Liver (tissue), 9 donors: ENCODE data around the gene RGS12. TPM values are rescaled to one million over a fixed set of nuclear protein-coding genes. Genes with fewer than 3 reads are reported as not detected.
A peak's percentile ranks its signal among the peaks of the same experiment; 100 is the strongest.

Source experiments
- DNase-seq: peaks from one replicate; pipeline ENCODE4 v3.0.0-alpha.2; 2017; ENCODE audit warnings: low spot score
- H3K27ac ChIP-seq, 2 donors: one replicate each; pipeline ENCODE4 v1.7.0; 2013; ENCODE audit warnings: inconsistent platforms in 2 of 2, low read length in 2 of 2, control low read depth in 1 of 2, low read depth in 1 of 2, mild to moderate bottlenecking in 1 of 2
- H3K27me3 ChIP-seq, 4 donors: one replicate each; pipeline versions ENCODE4 v1.6.1 to v1.7.0; 2013; ENCODE audit warnings: low read length in 3 of 4, inconsistent platforms in 1 of 4, mild to moderate bottlenecking in 1 of 4, moderate library complexity in 1 of 4; ENCODE audit not compliant: control insufficient read depth in 4 of 4, insufficient read depth in 4 of 4
- H3K36me3 ChIP-seq, 4 donors: one replicate each; pipeline versions ENCODE4 v1.6.1 to v1.7.0; 2013; ENCODE audit warnings: low read length in 3 of 4, mild to moderate bottlenecking in 3 of 4, low read depth in 1 of 4, moderate library complexity in 1 of 4; ENCODE audit not compliant: control insufficient read depth in 4 of 4, insufficient read depth in 3 of 4
- H3K4me1 ChIP-seq, 4 donors: one replicate each; pipeline versions ENCODE4 v1.6.1 to v1.7.0; 2013; ENCODE audit warnings: low read length in 3 of 4, mild to moderate bottlenecking in 3 of 4, moderate library complexity in 1 of 4; ENCODE audit not compliant: control insufficient read depth in 4 of 4, insufficient read depth in 4 of 4
- H3K4me3 ChIP-seq, 3 donors: one replicate each; pipeline versions ENCODE4 v1.6.1 to v1.7.0; 2013; ENCODE audit warnings: low read length in 3 of 3, control low read depth in 1 of 3, low read depth in 1 of 3, mild to moderate bottlenecking in 1 of 3
- H3K9ac ChIP-seq, 2 donors: one replicate each; pipeline ENCODE4 v1.7.0; 2013; ENCODE audit warnings: low read length in 2 of 2, mild to moderate bottlenecking in 2 of 2, moderate library complexity in 2 of 2, control low read depth in 1 of 2, low read depth in 1 of 2
- H3K9me3 ChIP-seq, 4 donors: one replicate each; pipeline versions ENCODE4 v1.6.1 to v1.7.0; 2013; ENCODE audit warnings: low read length in 3 of 4; ENCODE audit not compliant: control insufficient read depth in 4 of 4
- FOXA1 ChIP-seq: IDR thresholded peaks from 2 replicates; pipeline ENCODE4 v1.6.1; 2016; ENCODE audit warnings: antibody characterized with exemption
- FOXA2 ChIP-seq: IDR thresholded peaks from 2 replicates; pipeline ENCODE4 v1.6.1; 2016; ENCODE audit warnings: antibody characterized with exemption
- GABPA ChIP-seq, 2 donors: IDR thresholded peaks in 1 of 2; conservative IDR thresholded peaks in 1 of 2; 2 replicates each; pipeline ENCODE4 v1.6.1; 2016; ENCODE audit warnings: antibody characterized with exemption in 2 of 2, mild to moderate bottlenecking in 1 of 2, moderate library complexity in 1 of 2
- HNF4G ChIP-seq: IDR thresholded peaks from 2 replicates; pipeline ENCODE4 v1.6.1; 2016; ENCODE audit warnings: antibody characterized with exemption
- JUND ChIP-seq, 2 donors: IDR thresholded peaks; 2 replicates each; pipeline ENCODE4 v1.6.1; 2016; ENCODE audit warnings: antibody characterized with exemption in 2 of 2
- RAD21 ChIP-seq, 2 donors: IDR thresholded peaks; 2 replicates each; pipeline ENCODE4 v1.6.1; 2016; ENCODE audit warnings: antibody characterized with exemption in 2 of 2, mild to moderate bottlenecking in 2 of 2
- RXRA ChIP-seq, 2 donors: IDR thresholded peaks; 2 replicates each; pipeline ENCODE4 v1.6.1; 2017 to 2018; ENCODE audit warnings: antibody characterized with exemption in 2 of 2, mild to moderate bottlenecking in 1 of 2
- SP1 ChIP-seq: IDR thresholded peaks from 2 replicates; pipeline ENCODE4 v1.6.1; 2018; ENCODE audit warnings: antibody characterized with exemption, mild to moderate bottlenecking
- TAF1 ChIP-seq: conservative IDR thresholded peaks from 2 replicates; pipeline ENCODE4 v1.6.1; 2016; ENCODE audit warnings: antibody characterized with exemption, mild to moderate bottlenecking
- YY1 ChIP-seq: IDR thresholded peaks from 2 replicates; pipeline ENCODE4 v1.6.1; 2016; ENCODE audit warnings: antibody characterized with exemption, mild to moderate bottlenecking
- WGBS: extraction: QIAGEN DNeasy Blood & Tissue Kit; methylation state at CpG from one replicate; pipeline ENCODE4 v1.1.7; 2013; 5-methylcytosine and 5-hydroxymethylcytosine counted together
- polyA plus RNA-seq, 2 donors: library from polyadenylated mRNA; stranded (reverse) in 1 of 2; unstranded in 1 of 2; fragments of 200-250 nt in 1 of 2; fragments of >200 nt in 1 of 2; fragmentation: Nextera tagmentation in 1 of 2; extraction: Ambion mirVana in 1 of 2; gene quantifications; one replicate each; pipeline versions ENCODE4 v1.2.1 to v1.2.3, GENCODE V29; 2013 to 2015
- total RNA-seq, 2 donors: library from RNA; depleted of rRNA; stranded (reverse); fragments of >200 nt; gene quantifications; one replicate each; pipeline ENCODE4 v1.2.3, GENCODE V29; 2014
- TF ChIP-seq, protein P1 (sequence below): IDR thresholded peaks from 2 replicates; pipeline ENCODE4 v1.6.1; 2016; ENCODE audit warnings: antibody characterized with exemption
- TF ChIP-seq, protein P2 (sequence below): IDR thresholded peaks from 2 replicates; pipeline ENCODE4 v1.6.1; 2016; ENCODE audit warnings: antibody characterized with exemption, mild to moderate bottlenecking
- TF ChIP-seq, protein P3 (sequence below): fragments of 150-350 bp; IDR thresholded peaks from 2 replicates; pipeline ENCODE4 v1.5.1; 2017; ENCODE audit warnings: improper control_type of control experiment, low read depth, low read length; ENCODE audit not compliant: missing input control
- TF ChIP-seq, protein P4 (sequence below): IDR thresholded peaks from 2 replicates; pipeline ENCODE4 v1.6.1; 2016; ENCODE audit warnings: antibody characterized with exemption
- donor health status: healthy.
- donor health status: healthy.
- donor health status: healthy.
- donor health status: healthy.
- donor health status: healthy.

The RGS12 gene
- total and polyA plus RNA-seq, 4 donors, result 6.4 to 23.2 (median 11.5) TPM

DNA sequence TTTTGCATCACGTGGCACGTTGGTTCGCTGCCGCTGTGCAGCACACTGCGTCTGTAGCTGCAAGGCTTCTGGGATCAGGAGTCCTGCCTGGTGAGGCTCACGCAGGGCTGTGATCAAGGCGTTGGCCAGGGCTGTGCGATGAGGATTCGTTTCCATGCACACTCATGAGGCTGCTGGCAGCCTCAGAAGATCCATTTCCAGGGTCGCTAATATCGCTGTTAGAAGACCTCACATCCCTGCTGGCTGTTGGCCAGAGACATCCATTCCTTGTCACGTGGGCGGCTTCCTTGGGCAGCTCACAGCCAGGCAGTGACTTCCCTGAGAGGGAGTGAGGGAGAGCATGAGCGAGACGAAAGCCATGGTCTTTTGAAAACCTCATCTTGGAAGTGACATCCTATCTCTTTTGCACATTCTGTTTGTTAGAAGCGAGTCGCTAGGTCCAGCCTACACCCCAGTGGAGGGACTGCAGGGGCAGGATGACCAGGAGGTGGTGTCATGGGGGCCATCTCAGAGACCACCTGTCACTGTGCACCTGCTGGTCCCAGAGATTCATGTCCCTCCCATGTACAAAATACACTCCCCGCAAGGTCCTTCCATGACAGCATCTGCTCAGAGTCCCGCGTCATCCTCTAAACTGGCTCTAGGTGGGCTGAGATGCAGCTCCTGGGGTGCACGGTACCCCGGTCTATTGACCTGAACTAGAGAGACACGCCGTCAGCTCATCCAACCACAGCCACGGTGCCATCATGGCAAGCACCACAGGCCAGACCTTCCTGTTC lies 12.2 kb downstream of the RGS12 start:
- no peak for DNase-seq
- Histone ChIP-seq H3K4me1 (peaks cover 0 to 5% (median 0%) of the 10 kb centered on the region in 4 donors), H3K27me3 (no peaks in the 10 kb centered on the region), H3K4me3 (no peak overlapping the region), H3K27ac (no peak overlapping the region), H3K36me3 (no peaks in the 10 kb centered on the region), H3K9ac (no peak overlapping the region), H3K9me3 (no peaks in the 10 kb centered on the region)
- no peak for TF ChIP-seq TAF1
- TF ChIP-seq, protein P1, sequence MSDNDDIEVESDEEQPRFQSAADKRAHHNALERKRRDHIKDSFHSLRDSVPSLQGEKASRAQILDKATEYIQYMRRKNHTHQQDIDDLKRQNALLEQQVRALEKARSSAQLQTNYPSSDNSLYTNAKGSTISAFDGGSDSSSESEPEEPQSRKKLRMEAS, result no peak
- 82% methylated on average over 25 of the region's 25 CpGs for WGBS

DNA sequence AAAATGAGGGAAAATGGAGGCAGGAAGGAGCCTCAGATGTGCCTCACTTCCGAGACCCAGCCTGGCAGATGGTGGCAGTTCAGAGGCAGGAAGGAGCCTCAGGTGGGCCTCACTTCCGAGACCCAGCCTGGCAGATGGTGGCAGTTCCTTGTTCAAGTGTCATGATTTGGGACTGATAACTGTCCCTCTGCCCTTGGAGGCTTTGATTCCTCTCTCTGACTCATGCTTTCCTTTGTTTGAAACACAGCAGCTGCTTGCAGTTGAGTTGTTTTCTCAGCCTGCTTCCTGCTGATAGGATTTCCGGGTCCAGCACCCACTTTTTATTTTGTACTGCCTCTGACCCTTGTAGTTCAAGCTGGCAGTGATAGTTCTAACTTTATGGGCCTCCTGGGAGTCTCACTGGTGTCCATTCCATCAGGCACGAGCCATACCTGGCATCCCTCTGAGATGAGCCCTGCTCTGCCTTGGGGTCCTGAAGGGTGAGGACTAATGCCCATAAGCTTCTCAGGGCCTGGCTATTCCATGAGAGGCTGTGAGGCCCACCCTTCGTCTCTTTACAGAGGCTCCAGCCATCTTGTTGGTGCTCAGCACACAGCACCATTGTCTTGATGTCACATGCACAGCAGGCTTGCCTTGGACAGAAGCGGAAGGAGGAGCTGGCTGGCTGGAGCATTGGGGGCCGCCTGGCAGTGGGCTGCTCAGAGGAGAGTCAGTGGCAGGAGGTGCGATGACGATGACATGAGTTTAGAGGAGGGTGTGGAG lies 13.0 kb downstream of the RGS12 start:
- Histone ChIP-seq H3K4me1 (peaks cover 0 to 5% (median 0%) of the 10 kb centered on the region in 4 donors), H3K27ac (no peak overlapping the region), H3K27me3 (no peaks in the 10 kb centered on the region), H3K9me3 (no peaks in the 10 kb centered on the region), H3K4me3 (no peak overlapping the region), H3K36me3 (no peaks in the 10 kb centered on the region), H3K9ac (no peak overlapping the region)
- 77% methylated on average over 9 of the region's 9 CpGs for WGBS
- no peak for DNase-seq
- TF ChIP-seq JUND (IDR thresholded peaks at IDR 0.05) (peak in 1 of 2 donors; percentile 67), SP1 (no peak)

DNA sequence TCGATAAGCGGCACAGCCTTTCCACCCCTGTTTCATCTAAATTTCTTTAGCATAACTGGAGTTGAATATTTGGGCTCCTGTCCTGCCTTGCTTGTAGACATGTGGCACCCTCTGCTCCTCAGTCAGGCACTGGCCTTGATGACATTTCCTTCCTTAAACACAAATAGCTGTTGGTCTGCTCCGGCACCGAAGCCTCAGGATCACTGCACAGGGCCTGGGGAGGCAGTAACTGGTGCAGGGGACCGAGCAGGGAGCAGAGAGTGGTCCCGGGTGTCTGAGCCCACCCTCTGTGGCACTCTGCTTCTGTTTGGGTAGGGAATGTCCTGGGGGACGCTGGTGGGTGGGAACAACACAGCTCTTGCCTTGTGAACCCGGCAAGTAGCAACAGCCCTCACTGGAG lies 13.6 kb downstream of the RGS12 start:
- H3K9me3 ChIP-seq, result no peaks in the 10 kb centered on the region
- DNase-seq, result no peak
- 75% methylated on average over 8 of the region's 8 CpGs for WGBS
- no peak overlapping the region for H3K4me3 ChIP-seq
- H3K9ac ChIP-seq, result no peak overlapping the region
- H3K4me1 ChIP-seq, result peaks cover 0 to 1% (median 0%) of the 10 kb centered on the region in 4 donors
- no peaks in the 10 kb centered on the region for H3K27me3 ChIP-seq
- TF ChIP-seq SP1, result no peak
- TF ChIP-seq RAD21 (IDR thresholded peaks at IDR 0.05), result no peak
- TF ChIP-seq, protein P2, sequence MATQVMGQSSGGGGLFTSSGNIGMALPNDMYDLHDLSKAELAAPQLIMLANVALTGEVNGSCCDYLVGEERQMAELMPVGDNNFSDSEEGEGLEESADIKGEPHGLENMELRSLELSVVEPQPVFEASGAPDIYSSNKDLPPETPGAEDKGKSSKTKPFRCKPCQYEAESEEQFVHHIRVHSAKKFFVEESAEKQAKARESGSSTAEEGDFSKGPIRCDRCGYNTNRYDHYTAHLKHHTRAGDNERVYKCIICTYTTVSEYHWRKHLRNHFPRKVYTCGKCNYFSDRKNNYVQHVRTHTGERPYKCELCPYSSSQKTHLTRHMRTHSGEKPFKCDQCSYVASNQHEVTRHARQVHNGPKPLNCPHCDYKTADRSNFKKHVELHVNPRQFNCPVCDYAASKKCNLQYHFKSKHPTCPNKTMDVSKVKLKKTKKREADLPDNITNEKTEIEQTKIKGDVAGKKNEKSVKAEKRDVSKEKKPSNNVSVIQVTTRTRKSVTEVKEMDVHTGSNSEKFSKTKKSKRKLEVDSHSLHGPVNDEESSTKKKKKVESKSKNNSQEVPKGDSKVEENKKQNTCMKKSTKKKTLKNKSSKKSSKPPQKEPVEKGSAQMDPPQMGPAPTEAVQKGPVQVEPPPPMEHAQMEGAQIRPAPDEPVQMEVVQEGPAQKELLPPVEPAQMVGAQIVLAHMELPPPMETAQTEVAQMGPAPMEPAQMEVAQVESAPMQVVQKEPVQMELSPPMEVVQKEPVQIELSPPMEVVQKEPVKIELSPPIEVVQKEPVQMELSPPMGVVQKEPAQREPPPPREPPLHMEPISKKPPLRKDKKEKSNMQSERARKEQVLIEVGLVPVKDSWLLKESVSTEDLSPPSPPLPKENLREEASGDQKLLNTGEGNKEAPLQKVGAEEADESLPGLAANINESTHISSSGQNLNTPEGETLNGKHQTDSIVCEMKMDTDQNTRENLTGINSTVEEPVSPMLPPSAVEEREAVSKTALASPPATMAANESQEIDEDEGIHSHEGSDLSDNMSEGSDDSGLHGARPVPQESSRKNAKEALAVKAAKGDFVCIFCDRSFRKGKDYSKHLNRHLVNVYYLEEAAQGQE, result no peak
- no peak for TF ChIP-seq FOXA2
- TF ChIP-seq TAF1, result no peak
- TF ChIP-seq, protein P3, sequence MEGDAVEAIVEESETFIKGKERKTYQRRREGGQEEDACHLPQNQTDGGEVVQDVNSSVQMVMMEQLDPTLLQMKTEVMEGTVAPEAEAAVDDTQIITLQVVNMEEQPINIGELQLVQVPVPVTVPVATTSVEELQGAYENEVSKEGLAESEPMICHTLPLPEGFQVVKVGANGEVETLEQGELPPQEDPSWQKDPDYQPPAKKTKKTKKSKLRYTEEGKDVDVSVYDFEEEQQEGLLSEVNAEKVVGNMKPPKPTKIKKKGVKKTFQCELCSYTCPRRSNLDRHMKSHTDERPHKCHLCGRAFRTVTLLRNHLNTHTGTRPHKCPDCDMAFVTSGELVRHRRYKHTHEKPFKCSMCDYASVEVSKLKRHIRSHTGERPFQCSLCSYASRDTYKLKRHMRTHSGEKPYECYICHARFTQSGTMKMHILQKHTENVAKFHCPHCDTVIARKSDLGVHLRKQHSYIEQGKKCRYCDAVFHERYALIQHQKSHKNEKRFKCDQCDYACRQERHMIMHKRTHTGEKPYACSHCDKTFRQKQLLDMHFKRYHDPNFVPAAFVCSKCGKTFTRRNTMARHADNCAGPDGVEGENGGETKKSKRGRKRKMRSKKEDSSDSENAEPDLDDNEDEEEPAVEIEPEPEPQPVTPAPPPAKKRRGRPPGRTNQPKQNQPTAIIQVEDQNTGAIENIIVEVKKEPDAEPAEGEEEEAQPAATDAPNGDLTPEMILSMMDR, result no peak
- TF ChIP-seq, protein P4, sequence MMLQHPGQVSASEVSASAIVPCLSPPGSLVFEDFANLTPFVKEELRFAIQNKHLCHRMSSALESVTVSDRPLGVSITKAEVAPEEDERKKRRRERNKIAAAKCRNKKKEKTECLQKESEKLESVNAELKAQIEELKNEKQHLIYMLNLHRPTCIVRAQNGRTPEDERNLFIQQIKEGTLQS, result no peak
- no peak for TF ChIP-seq FOXA1
- TF ChIP-seq RXRA (IDR thresholded peaks at IDR 0.05), result no peak
- no peak for TF ChIP-seq YY1
- TF ChIP-seq, protein P1, result no peak
- no peak for TF ChIP-seq JUND (IDR thresholded peaks at IDR 0.05)
- no peak for TF ChIP-seq GABPA (IDR thresholded peaks at IDR 0.05 in 1 of 2, conservative IDR thresholded peaks at IDR 0.05 in 1 of 2)
- TF ChIP-seq HNF4G, result no peak
- H3K36me3 ChIP-seq, result no peaks in the 10 kb centered on the region
- no peak overlapping the region for H3K27ac ChIP-seq
